HK-2 (cell line): Measurements from ENCODE around the gene TTC16.
A peak's percentile ranks its signal among the peaks of the same experiment; 100 is the strongest.

Experiments used
- DNase-seq: peaks from one replicate; pipeline ENCODE4 v3.0.0-alpha.2; 2018; ENCODE audit not compliant: unreplicated experiment

Gene TTC16

GRCh38 chr9:127715470-127716337 is at the start of gene TTC16, which contains the start of gene PTRH1:
Gene TTC16 (plus strand): TSS chr9:127716079. CDS start chr9:127716146, 67 bp downstream.
Gene PTRH1 (minus strand): TSS chr9:127715663. CDS start chr9:127715639, 24 bp downstream.
- peak; percentile 96 for DNase-seq

GRCh38 chr9:127667127-127667844 is 48.6 kb upstream of the TTC16 start:
- no peak for DNase-seq

- DNase-seq, result no peak
Observed at GRCh38 chr9:127667906-127668305, 48.0 kb upstream of the TTC16 start.

GRCh38 chr9:127673234-127673633 is 42.6 kb upstream of the TTC16 start:
- DNase-seq, result no peak

- no peak for DNase-seq
Observed at GRCh38 chr9:127676638-127677037, 39.2 kb upstream of the TTC16 start.

- no peak for DNase-seq
Observed at GRCh38 chr9:127679506-127679905, 36.4 kb upstream of the TTC16 start.

- no peak for DNase-seq
Observed at GRCh38 chr9:127680226-127680625, 35.7 kb upstream of the TTC16 start.

GRCh38 chr9:127680846-127681245 is 35.0 kb upstream of the TTC16 start:
- no peak for DNase-seq

- no peak for DNase-seq
Observed at GRCh38 chr9:127682351-127683136, 33.3 kb upstream of the TTC16 start.

- DNase-seq, result no peak
Observed at GRCh38 chr9:127683723-127684122, 32.2 kb upstream of the TTC16 start.

- peak; percentile 17 for DNase-seq
Observed at GRCh38 chr9:127684576-127684975, 31.3 kb upstream of the TTC16 start.

- no peak for DNase-seq
Observed at GRCh38 chr9:127686461-127687393, 29.2 kb upstream of the TTC16 start.

- no peak for DNase-seq
Observed at GRCh38 chr9:127689329-127690000, 26.4 kb upstream of the TTC16 start.

GRCh38 chr9:127690735-127691134 is 25.1 kb upstream of the TTC16 start:
- DNase-seq, result no peak

GRCh38 chr9:127692071-127692470 is 23.8 kb upstream of the TTC16 start:
- DNase-seq, result no peak

GRCh38 chr9:127693143-127693542 is 22.7 kb upstream of the TTC16 start:
- no peak for DNase-seq

GRCh38 chr9:127693697-127694096 is 22.2 kb upstream of the TTC16 start:
- DNase-seq, result no peak

- no peak for DNase-seq
Observed at GRCh38 chr9:127694890-127695720, 20.8 kb upstream of the TTC16 start.

GRCh38 chr9:127697575-127697974 is 18.3 kb upstream of the TTC16 start:
- no peak for DNase-seq

- DNase-seq, result no peak
Observed at GRCh38 chr9:127698386-127698785, 17.5 kb upstream of the TTC16 start.
